GM06990 (cell line): ENCODE measurements around the gene MAML2.

Experiments
- DNase-seq: peaks from one replicate; pipeline ENCODE4 v3.0.0-alpha.2; 2011; ENCODE audit not compliant: insufficient read length; ENCODE audit errors: extremely low read depth
- H3K27me3 ChIP-seq: replicated peaks from 2 replicates; pipeline ENCODE4 v1.6.0; 2011; ENCODE audit warnings: low read length; ENCODE audit not compliant: control insufficient read depth, insufficient read depth
- H3K36me3 ChIP-seq: 2 replicates; pipeline ENCODE4 v1.5.1; 2011; ENCODE audit warnings: low read length; ENCODE audit not compliant: control insufficient read depth, insufficient read depth
- H3K4me3 ChIP-seq: replicated peaks from 2 replicates; pipeline ENCODE4 v1.5.1; 2011; ENCODE audit warnings: low read depth, mild to moderate bottlenecking, control low read depth, low read length
- TF ChIP-seq, protein P1 (sequence below): IDR thresholded peaks from 2 replicates; pipeline ENCODE4 v1.5.1; 2011; ENCODE audit warnings: low read length, control low read depth, mild to moderate bottlenecking, inconsistent platforms; ENCODE audit not compliant: insufficient read depth, poor library complexity, severe bottlenecking

MAML2 gene

DNA sequence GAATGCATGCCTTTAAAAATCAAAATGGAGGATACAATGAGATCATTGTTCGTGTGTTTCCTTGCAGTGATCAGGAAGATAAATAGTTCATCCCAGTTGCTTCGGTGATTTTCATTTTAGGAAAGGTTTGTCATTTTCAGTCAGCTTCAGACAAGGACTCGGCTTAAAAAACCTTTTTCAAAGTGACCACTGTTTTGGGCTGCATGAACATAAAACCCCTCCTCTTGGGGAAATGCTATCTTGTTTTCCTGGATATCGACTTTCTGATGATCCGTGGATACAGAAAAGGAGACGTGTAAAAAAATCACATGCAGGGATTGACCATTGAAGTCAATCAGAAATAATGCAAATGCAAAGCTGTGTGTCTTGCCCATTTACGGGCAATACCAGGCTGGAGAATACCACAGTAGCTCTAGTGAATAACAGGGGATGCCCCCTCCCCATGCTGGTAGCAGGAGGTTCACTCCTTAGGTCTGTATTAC is 146.8 kb downstream of the MAML2 start:
- DNase-seq: no peak
- no peaks in the 10 kb centered on the region for H3K36me3 ChIP-seq
- no peaks in the 10 kb centered on the region for H3K27me3 ChIP-seq
- TF ChIP-seq, protein P1, sequence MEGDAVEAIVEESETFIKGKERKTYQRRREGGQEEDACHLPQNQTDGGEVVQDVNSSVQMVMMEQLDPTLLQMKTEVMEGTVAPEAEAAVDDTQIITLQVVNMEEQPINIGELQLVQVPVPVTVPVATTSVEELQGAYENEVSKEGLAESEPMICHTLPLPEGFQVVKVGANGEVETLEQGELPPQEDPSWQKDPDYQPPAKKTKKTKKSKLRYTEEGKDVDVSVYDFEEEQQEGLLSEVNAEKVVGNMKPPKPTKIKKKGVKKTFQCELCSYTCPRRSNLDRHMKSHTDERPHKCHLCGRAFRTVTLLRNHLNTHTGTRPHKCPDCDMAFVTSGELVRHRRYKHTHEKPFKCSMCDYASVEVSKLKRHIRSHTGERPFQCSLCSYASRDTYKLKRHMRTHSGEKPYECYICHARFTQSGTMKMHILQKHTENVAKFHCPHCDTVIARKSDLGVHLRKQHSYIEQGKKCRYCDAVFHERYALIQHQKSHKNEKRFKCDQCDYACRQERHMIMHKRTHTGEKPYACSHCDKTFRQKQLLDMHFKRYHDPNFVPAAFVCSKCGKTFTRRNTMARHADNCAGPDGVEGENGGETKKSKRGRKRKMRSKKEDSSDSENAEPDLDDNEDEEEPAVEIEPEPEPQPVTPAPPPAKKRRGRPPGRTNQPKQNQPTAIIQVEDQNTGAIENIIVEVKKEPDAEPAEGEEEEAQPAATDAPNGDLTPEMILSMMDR: no peak
- no peak overlapping the region for H3K4me3 ChIP-seq

DNA sequence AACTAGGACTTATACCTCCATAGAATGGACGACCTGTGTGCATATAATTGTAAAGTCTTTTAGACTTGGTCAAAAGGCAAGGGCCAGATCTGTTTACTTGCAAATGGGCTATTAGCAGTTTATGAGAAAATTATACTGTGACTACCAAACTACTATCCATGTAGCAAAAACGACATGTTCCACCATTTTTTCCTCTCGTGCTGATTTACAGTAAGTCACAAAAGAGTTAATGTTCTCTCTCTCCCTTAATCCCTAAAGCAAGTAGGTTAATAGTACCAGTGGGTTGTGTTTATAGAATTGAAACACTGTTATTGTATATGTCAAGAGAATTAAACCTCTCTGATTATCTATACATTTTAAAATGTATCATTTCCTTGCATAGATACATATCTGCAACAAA is 147.3 kb downstream of the MAML2 start:
- no peak overlapping the region for H3K4me3 ChIP-seq
- H3K36me3 ChIP-seq: no peaks in the 10 kb centered on the region
- TF ChIP-seq, protein P1: no peak
- H3K27me3 ChIP-seq: no peaks in the 10 kb centered on the region
- DNase-seq: no peak

DNA sequence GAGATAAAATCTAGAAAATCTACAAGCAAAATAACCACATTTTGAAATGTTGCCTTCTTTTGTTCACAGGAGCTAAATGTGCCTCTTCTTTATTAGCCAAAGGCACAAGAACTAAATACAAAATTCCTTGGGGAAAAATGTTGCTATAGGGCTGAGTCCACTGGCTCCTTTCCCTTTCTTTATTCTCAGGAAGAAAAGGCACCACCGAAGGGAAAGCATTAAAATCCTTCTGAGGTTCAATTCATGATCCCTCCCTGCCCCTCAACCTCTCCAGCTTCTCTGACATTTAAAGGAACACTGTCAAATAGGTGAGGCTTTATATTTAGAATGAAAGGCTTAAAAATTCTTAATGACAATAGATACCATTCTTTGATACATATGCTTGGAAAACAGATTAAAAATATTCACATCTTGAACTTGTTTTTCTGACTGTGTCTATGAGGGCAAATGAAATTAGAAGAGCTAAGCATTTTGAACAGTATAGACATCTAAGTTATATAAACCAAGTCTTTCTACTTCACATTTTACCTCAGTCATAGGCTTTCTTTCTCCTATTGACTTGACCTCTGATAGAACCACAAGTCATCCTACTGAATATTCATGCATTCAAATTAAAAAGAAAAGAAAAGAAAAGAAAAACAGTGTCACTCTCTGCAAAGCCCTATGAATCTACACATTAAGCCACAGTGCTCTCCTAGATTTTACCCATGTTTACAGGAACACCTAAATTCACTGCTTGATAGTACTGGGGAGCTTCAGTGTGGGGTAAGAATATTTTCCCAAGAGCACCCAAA is 148.2 kb downstream of the MAML2 start:
- H3K4me3 ChIP-seq: no peak overlapping the region
- TF ChIP-seq, protein P1: no peak
- no peaks in the 10 kb centered on the region for H3K36me3 ChIP-seq
- DNase-seq: no peak
- H3K27me3 ChIP-seq: no peaks in the 10 kb centered on the region

DNA sequence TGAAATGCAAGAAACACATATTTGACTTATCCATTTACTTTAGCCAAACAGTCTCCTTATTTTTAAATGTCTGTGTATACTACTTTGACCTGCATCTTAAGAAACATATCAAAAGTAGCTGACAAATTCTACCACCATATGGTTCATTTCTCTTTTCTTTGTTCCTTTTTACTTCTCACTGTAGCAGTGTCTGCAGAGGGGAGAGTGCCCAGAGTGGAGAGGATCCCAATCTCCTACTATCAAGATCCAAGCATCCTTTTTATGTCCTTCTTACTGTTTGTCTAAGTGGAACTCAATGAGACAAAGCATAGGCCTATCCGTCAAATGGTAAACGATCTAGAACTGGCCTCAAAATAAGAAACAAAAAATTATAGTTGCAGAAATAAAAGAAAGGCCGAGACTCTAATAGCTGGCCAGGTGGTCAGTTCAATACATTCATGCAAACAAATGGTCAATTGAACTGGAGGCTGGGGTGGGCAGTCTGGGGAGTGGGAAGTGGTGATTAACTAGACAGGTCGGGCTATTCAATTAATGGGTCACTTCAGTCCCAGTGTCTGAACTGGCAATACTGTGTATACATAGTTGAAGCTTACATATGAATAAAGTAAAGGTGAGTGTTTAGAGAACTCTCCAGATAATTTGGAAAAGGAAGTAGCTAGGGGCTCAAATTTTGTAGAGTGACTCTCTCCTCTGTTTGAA is 149.1 kb downstream of the MAML2 start:
- TF ChIP-seq, protein P1: no peak
- Histone ChIP-seq H3K27me3 (no peaks in the 10 kb centered on the region), H3K36me3 (no peaks in the 10 kb centered on the region), H3K4me3 (no peak overlapping the region)
- no peak for DNase-seq

DNA sequence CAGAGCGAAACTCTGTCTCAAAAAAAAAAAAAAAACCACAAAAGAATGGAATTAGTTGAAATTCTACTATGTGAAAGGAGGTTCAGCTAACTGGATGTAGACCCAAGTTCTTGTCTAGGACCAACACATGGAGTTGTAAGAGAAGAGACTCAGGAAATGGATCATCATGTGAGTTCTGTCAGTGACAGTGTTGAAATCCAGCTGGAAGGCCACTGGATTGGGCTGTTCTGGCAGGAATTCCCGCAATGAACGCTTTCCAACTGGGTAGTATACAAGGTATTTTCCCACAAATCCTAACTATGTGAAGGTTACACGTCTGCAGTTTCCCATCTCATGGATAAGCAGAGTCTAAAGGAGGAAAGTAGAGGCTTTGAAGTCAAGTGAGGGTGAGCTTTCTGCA is 151.2 kb downstream of the MAML2 start:
- TF ChIP-seq, protein P1: no peak
- Histone ChIP-seq H3K36me3 (no peaks in the 10 kb centered on the region), H3K4me3 (no peak overlapping the region), H3K27me3 (no peaks in the 10 kb centered on the region)
- DNase-seq: no peak
